Upper lobe of right lung (tissue), 1 donor: ENCODE data around the gene CNTN4. TPM values are rescaled to one million over a fixed set of nuclear protein-coding genes. Genes with fewer than 3 reads are reported as not detected.

Experiments
- ATAC-seq: fragments of 200-7000 bp; cut with Tn5 transposase; one replicate; pipeline ENCODE4 v1.9.1; 2020; ENCODE audit warnings: mild to moderate bottlenecking, moderate library complexity
- DNase-seq: peaks from one replicate; pipeline ENCODE4 v3.0.0-alpha.2; 2020
- H3K27ac ChIP-seq: fragments of 200-600 bp; one replicate; pipeline ENCODE4 v1.8.0; 2022
- H3K27me3 ChIP-seq: fragments of 200-600 bp; one replicate; pipeline ENCODE4 v1.8.0; 2022; ENCODE audit warnings: mild to moderate bottlenecking
- H3K36me3 ChIP-seq: fragments of 200-600 bp; one replicate; pipeline ENCODE4 v1.8.0; 2022
- H3K4me1 ChIP-seq: fragments of 200-600 bp; one replicate; pipeline ENCODE4 v1.8.0; 2022
- H3K4me3 ChIP-seq: fragments of 200-600 bp; one replicate; pipeline ENCODE4 v1.8.0; 2022; ENCODE audit warnings: mild to moderate bottlenecking
- H3K9me3 ChIP-seq: fragments of 200-600 bp; one replicate; pipeline ENCODE4 v1.8.0; 2022
- intact Hi-C: fragments of 100-400 bp; cut with DNase I; formaldehyde crosslinking; loops from one replicate; pipeline ENCODE4 v1.11.0; 2022
- total RNA-seq: library from RNA; stranded (reverse); fragmentation: NEBNext Ultra II Directional; extraction: Animal tissue kit (Norgen Biotek cat#: 25700); gene quantifications from one replicate; pipeline ENCODE4 v1.2.1, GENCODE V29; 2021
- TF ChIP-seq, protein P1 (sequence below): fragments of 200-600 bp; IDR thresholded peaks from one replicate; pipeline ENCODE4 v1.8.0; 2022; ENCODE audit warnings: antibody characterized with exemption
- donor health status: DM: no; HTN: yes; CAD: no; lungs with severe emphysema.

CNTN4 gene
- total RNA-seq, 1 donor from 2014 or later: 11.3 TPM

- DNase-seq (no peak), ATAC-seq (no peak)
- TF ChIP-seq, protein P1, sequence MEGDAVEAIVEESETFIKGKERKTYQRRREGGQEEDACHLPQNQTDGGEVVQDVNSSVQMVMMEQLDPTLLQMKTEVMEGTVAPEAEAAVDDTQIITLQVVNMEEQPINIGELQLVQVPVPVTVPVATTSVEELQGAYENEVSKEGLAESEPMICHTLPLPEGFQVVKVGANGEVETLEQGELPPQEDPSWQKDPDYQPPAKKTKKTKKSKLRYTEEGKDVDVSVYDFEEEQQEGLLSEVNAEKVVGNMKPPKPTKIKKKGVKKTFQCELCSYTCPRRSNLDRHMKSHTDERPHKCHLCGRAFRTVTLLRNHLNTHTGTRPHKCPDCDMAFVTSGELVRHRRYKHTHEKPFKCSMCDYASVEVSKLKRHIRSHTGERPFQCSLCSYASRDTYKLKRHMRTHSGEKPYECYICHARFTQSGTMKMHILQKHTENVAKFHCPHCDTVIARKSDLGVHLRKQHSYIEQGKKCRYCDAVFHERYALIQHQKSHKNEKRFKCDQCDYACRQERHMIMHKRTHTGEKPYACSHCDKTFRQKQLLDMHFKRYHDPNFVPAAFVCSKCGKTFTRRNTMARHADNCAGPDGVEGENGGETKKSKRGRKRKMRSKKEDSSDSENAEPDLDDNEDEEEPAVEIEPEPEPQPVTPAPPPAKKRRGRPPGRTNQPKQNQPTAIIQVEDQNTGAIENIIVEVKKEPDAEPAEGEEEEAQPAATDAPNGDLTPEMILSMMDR: no peak
- intact Hi-C loops: no loop called here
- H3K4me3 ChIP-seq: no peak overlapping the region
- no peaks in the 10 kb centered on the region for H3K9me3 ChIP-seq
- H3K27me3 ChIP-seq: no peaks in the 10 kb centered on the region
- H3K4me1 ChIP-seq: no peaks in the 10 kb centered on the region
- H3K27ac ChIP-seq: no peak overlapping the region
- no peaks in the 10 kb centered on the region for H3K36me3 ChIP-seq
These were observed 972.5 kb downstream of the CNTN4 start for GRCh38 chr3:3071136-3071535.

DNA sequence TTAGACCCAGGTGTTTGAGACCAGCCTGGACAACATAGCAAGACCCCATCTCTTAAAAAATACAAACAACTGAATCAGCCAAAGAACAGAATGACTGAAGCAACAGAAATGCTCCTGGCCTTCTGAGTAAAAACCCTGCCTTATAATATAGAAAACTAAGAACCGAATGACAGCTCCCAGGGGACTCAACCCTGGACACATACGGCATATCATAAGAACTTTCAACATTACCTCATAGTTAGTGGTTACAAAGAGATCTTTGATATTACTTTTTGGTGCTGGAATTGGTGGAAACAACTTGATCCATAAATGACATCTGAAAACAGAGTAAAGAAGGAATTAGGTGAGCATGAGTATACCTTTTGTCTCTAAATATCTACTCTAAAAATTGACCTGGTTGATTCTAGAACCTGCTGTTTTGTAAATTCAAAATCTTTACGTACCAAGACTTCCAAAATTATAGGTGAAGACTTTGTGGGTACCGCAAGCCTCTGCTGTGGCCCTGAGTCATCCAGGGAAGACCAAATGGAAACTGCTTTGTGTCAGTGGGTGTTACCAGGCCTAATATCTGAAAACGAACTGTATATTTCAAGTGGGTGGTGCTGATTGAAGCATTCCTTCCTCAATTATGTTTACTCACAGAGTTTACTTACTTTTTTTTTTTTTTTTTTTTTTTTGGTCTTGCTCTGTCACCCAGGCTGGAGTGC, 976.0 kb downstream of the CNTN4 start:
- TF ChIP-seq, protein P1: no peak
- DNase-seq: no peak
- no peak overlapping the region for H3K27ac ChIP-seq
- H3K9me3 ChIP-seq: no peaks in the 10 kb centered on the region
- no peaks in the 10 kb centered on the region for H3K4me1 ChIP-seq
- H3K36me3 ChIP-seq: no peaks in the 10 kb centered on the region
- no peak for ATAC-seq
- H3K27me3 ChIP-seq: no peaks in the 10 kb centered on the region
- H3K4me3 ChIP-seq: no peak overlapping the region
- intact Hi-C loops: no loop called here

DNA sequence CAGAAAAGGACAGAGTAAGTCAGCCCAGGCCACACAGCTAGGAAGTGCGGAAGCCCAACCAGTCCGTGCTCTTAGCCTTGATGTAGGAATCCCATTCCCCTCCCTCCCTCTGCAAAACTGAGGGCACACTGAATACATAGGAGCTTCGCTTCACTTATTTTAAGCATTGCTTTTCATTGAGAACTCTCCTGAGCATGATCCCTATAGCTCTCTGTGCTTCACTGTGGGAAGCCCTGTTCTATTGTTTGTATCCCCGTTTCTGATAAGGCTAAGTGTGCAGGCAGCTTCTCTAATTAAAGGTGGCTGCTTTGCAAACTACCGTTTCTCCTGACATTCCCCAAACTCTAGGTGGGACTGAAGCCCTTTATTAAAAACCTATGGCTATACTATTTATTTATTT, 981.6 kb downstream of the CNTN4 start:
- Histone ChIP-seq H3K4me3 (no peak overlapping the region), H3K27ac (no peak overlapping the region), H3K4me1 (no peaks in the 10 kb centered on the region), H3K36me3 (no peaks in the 10 kb centered on the region), H3K9me3 (no peaks in the 10 kb centered on the region), H3K27me3 (no peaks in the 10 kb centered on the region)
- intact Hi-C loops: no loop called here
- ATAC-seq (no peak), DNase-seq (no peak)
- TF ChIP-seq, protein P1: no peak

- H3K36me3 ChIP-seq: no peaks in the 10 kb centered on the region
- TF ChIP-seq, protein P1: no peak
- no peak for ATAC-seq
- H3K27me3 ChIP-seq: no peaks in the 10 kb centered on the region
- H3K27ac ChIP-seq: no peak overlapping the region
- no peaks in the 10 kb centered on the region for H3K4me1 ChIP-seq
- no peak overlapping the region for H3K4me3 ChIP-seq
- intact Hi-C loops: no loop called here
- H3K9me3 ChIP-seq: no peaks in the 10 kb centered on the region
- no peak for DNase-seq
These were observed 982.9 kb downstream of the CNTN4 start for GRCh38 chr3:3081381-3082233.

- TF ChIP-seq, protein P1: no peak
- no peaks in the 10 kb centered on the region for H3K27me3 ChIP-seq
- no peak overlapping the region for H3K4me3 ChIP-seq
- no peak overlapping the region for H3K27ac ChIP-seq
- DNase-seq: no peak
- no peaks in the 10 kb centered on the region for H3K36me3 ChIP-seq
- intact Hi-C loops: no loop called here
- H3K9me3 ChIP-seq: no peaks in the 10 kb centered on the region
- no peaks in the 10 kb centered on the region for H3K4me1 ChIP-seq
- no peak for ATAC-seq
These were observed 983.7 kb downstream of the CNTN4 start for GRCh38 chr3:3082234-3082924.
